ENCODE results near the gene FAM180A. TPM values are rescaled to one million over a fixed set of nuclear protein-coding genes. Genes with fewer than 3 reads are reported as not detected.

Gene FAM180A
- total and polyA plus RNA-seq, 10 of the 15 experiments (the other 5 are each of a cell fraction or from before 2014, with no cell fraction given), result not detected

- WGBS (ENCODE audit: insufficient coverage, insufficient replicate concordance, low lambda C conversion rate, missing lambda C conversion rate), result 46% methylated on average over 3 of the region's 3 CpGs
- intact Hi-C loops (cut with micrococcal nuclease; ENCODE audit: unreplicated experiment) (no loop called here), in situ Hi-C loops (cut with MboI) (no loop called here)
- no peaks in the 10 kb centered on the region; a peak in 1 of 4 replicates for H3K27me3 ChIP-seq (replicated peaks in 1 of 2; ENCODE audit: control insufficient read depth in 2 of 2, insufficient read depth in 2 of 2, low read length in 1 of 2)
- no TSS peak for BruUV-seq (replicated peaks)
- H3K4me3 ChIP-seq, result no peak overlapping the region
- POLR2A ChIA-PET, result no interaction called here
- H3K4me2 ChIP-seq (ENCODE audit: control insufficient read depth, insufficient read depth), result no peak overlapping the region
- H3K9me3 ChIP-seq (replicated peaks; ENCODE audit: control insufficient read depth, insufficient read depth, low read length), result no peaks in the 10 kb centered on the region
- no peaks in the 10 kb centered on the region for H4K20me1 ChIP-seq (ENCODE audit: control insufficient read depth, insufficient read depth)
- no peak overlapping the region for H3K27ac ChIP-seq (ENCODE audit: control insufficient read depth, insufficient read depth)
- ATAC-seq (no peak), FAIRE-seq (no peak), DNase-seq (ENCODE audit: low read depth, low spot score) (no peak)
- TF ChIP-seq WRNIP1 (IDR thresholded peaks at IDR 0.05; ENCODE audit: borderline replicate concordance, low read depth, low read length) (no peak), BCL3 (IDR thresholded peaks at IDR 0.05; ENCODE audit: borderline replicate concordance, insufficient read depth, low read depth, low read length, poor library complexity, severe bottlenecking) (no peak), LARP7 (IDR thresholded peaks at IDR 0.05) (no peak), ZNF274 (IDR thresholded peaks at IDR 0.05; ENCODE audit: insufficient read depth, insufficient read length) (no peak), CREM (IDR thresholded peaks at IDR 0.05; ENCODE audit: low read depth) (no peak), SMC3 (IDR thresholded peaks at IDR 0.05; ENCODE audit: borderline replicate concordance, low read length) (no peak), CHD4 (IDR thresholded peaks at IDR 0.05) (no peak)
- SMC1A ChIA-PET (ENCODE audit: uncharacterized antibody, unreplicated experiment), result no interaction called here
- no peaks in the 10 kb centered on the region for H3K4me1 ChIP-seq (ENCODE audit: control insufficient read depth, insufficient read depth, low read length)
- CTCF ChIA-PET, result interaction anchor here (1.2 to 1.8 kb wide), 2 partner anchors 39 to 45 kb away, joined by 3 to 4 read pairs; no protein-coding TSS in a partner anchor
- H3K9ac ChIP-seq (ENCODE audit: control insufficient read depth, insufficient read depth, low read length), result no peak overlapping the region
- no peaks in the 10 kb centered on the region for H3K79me2 ChIP-seq (ENCODE audit: control insufficient read depth, insufficient read depth, low read length)
- no peaks in the 10 kb centered on the region for H3K36me3 ChIP-seq (ENCODE audit: control insufficient read depth in 2 of 2, insufficient read depth in 2 of 2, low read length in 1 of 2)
- H2AFZ ChIP-seq (ENCODE audit: control insufficient read depth, low read depth, low read length), result no peak overlapping the region
- RAD21 ChIA-PET (ENCODE audit: unreplicated experiment), result no interaction called here
These were observed 30.9 kb downstream of the FAM180A start for GRCh38 chr7:135717693-135718092.

Data from GM12878 (cell line).